HG02610 (cell line): ENCODE results near the gene SH3BP2.

Source experiments
- ATAC-seq: cut with Tn5 transposase; IDR thresholded peaks from one replicate; pipeline ENCODE4 v1.9.1; 2021; ENCODE audit warnings: mild to moderate bottlenecking, moderate library complexity; ENCODE audit not compliant: unreplicated experiment

The SH3BP2 gene

DNA sequence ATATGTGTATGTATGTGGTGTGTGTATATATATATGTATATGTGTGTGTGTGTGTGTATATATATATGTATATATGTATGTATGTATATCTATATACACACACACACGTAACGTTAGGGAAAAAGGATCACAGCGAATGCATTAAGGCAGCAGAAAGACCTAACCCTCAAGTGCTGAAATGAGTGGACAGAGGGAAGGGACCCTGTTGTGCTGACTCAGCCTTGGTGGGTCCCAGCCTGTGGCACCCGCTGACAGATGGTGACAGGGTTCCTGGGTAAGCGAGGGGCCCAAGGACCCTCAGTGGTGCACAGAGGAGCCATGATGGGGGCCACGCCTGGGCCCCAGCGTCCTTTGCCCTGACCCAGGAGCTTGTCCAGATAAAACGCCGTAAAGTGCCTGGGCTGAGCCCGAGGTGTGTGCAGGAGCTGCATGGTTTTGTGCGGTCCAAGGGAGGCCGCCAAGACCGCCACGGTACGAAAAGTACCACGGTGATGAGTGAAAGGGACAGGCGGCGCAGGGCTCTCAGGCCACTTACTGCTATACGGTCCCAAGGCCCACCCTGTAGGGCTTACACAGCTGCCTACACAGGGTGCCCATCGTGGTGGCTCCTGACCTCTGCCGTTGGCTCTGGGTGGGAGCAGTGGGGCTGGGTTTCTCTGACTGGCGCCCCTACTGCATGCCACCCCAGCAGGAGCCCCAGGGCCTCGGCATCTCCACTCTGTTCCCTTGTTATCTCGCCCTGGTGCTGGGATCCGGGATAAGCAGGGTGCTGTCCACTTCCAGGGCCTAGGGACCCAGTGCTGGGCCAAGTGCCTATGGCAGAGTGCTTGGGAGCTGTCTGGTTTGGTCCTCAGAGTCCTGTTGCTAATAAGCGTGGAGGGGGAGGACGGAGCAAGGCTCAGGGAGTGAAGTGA lies 10.0 kb downstream of the SH3BP2 start:
- no peak for ATAC-seq

DNA sequence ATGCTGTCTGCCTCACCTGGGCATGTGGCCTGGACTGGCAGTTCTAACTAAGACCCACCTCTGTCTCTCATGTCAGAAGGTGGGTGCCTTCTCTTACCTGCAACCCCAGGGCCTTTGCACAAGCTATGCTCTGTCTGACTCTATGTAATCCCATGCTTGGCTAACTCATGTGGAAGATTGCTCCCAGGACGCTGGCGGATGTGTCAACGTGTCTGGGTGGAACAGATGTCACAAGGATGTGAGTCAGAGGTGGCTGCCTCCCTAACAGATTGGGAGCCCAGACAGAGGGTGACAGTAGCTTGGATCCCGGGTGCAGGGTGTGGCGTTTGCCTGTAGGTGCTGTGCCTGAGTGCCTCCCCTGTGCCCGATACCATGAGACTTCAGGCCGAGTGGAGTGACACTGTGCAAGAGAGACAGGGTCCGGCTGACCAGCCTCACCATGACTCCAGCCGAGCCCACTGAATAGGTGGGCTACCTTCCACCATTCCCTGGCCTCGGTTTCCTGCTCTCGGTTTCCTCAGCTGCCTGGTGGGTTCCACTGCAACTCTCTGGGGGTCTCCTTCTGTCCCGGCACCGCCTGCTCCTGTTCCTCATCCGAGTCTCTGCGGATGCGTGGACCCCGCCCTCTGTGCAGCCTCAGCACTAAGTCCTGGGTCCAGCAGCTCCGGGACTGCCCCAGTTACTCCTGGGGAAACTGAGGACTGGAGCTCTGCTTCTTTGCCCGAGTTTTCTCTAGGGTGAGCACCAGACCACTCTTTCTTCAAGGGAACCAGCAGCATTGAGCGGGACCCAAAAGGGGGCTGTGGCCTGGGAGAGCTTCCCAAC lies 11.0 kb downstream of the SH3BP2 start:
- ATAC-seq: no peak

DNA sequence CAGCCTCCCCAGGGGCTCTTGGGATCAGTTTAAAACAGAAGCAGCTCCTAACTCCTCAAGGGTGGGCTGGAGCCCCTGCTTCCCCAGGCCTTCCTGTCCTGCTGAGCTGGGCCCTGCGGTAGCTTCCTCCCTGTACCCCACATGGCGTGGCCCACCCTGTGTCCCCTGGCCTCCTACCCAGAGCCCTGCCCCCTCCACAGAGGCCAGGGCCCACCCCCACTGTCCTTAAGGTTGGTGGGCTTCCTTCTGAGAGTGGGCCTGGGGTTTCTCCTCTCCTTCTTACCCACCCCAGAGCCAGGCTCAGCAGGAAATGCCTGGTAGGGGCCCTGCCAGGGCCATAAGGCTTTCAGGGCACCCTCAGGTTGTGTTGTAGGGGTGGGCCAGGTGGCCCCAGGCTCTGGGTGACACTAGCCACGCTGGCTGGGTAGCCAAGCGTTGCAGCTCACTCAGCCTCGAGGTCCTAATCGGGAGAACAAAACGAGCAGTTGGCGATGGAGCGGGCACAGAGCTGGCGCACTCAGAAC lies 11.6 kb downstream of the SH3BP2 start:
- no peak for ATAC-seq

DNA sequence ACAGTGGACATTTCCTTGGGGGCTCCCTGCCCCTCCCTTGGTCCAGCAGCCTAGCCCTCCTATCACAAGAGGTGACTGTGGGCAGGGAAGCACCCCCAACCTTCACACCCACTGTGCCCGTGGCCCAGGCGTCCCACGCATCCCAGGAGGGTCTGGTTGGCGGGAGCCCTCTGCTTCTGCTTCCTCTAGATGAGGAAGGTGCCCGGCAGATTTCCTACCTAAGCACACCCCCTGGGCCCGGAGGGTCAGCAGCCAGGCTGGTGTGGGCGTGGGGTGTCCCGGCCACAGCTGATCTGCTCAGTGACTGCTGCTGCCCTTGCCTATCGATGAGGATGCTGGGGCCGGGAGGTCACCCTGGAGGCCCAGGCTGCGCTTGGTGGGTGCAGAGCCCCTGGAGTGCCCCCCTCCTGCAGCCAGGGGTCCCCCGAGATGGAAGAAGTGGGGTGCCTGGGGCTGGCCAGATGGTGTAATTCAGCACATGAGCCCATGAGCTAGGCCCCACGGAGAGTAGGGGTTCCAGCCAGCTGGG lies 12.2 kb downstream of the SH3BP2 start:
- ATAC-seq: no peak

DNA sequence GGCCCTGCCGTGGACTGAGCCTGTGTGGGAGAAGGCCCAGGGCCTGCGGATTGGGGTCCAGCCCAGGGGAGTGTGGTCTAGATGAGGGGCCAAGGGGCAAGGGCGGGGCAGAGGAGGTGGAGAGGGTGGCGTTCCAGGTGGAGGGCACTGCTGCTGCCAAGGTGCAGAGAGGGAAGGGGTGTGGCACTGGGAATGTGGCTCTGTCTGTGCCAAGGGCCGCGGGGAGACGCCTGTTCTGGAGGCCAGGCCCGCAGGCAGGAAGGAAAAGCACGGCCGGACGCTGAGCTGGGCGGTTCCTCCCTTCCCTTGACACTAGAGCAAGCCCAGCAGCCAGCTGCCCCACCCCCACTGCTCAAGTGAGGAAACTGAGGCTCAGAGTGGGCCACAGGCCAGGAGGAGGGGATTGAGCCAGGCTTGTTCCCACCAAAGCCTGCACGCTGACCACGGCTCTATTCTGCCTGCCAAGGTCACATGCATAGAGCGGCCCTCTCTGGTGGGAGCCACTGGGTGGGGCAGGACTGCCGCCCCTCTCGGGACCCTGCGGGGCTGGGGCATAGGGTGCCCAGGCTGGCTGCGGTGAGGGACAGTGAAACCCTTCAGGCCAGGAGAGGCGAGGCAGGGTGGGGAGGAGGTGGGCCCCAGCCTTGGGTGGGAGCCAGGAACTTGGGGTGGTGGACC lies 13.0 kb downstream of the SH3BP2 start:
- ATAC-seq: no peak

DNA sequence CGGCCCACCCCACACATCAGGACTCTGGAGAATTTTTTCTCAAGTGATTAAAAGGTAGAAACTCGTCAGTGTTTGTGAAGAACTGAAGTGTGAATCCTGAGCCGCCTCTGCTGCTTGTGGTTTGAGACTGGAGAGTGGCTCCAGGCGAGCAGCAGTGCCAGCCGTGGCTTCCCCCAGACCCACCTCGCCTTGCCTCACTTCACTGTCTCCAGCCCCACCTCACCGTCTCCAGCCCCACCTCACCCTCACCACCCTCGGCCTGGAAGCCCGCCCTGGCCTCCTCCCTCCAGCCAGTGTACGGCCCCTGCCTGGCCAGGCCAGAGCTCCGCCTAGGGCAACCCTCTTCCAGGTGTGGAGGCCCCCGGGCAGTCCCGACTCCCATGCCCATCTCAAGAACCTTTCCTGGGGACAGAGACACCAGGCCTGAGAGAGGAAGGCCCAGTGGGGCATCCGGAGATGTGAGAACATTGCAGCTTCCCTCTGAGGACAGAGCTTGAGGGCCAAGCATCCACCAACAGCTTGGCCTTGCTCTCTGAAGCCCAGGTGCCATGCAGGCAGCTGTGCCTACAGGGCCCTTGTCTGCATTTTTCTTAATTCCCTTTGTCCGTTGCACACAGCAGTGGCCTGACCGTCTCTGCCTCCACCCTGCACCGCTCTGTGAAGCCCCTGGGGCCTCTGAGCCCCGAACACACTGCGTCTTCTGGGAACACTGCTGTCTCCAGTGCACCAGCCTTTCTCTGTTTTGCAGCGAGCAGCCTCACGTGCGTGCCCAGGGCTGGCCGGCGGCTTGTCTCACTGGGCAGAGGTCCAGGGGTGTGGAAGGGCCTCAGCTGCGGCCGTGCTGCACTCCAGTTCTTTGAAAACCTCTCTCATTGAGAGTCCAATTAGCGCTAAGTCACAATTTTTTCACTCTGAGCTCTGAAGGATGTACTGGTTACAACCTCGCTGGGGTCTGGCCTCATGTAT lies 13.8 kb downstream of the SH3BP2 start:
- no peak for ATAC-seq

DNA sequence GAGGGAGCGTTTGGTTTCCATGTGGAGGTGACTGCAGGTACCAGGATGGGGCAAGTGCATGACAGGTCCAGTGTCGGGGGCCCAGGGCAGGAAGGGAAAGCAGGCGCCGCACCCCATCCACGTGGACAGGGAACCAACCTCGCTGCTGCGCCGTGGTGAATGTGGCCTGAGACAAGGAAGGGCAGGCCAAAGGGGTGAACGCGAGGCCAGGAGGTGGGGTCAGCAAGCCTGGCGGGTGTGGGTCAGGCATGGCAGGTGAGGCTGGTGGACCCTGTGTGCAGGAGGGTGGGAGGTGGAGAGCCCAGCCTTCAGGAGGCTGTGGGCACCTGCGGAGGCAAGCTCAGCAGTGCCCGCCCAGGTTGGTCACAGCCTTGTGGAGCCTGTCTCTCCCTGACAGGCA lies 14.7 kb downstream of the SH3BP2 start:
- no peak for ATAC-seq

DNA sequence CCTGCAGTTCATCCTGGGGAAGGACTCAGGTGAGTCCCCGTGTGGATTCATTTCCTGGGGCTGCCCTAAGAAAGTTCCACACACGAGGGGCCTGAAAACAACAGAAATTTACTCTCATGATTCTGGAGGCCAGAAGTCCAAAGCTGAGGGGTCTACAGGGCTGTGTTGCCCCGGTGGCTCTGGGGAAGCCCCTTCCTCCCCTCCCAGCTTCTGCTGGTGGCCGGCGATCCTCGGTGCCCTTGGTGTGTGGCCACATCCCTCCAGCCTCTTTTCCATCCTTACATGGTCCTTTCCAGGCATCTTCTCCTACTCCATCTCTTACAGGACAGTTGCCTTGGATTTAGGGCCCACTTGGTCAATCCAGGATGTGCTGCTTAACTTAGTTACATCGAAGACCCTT lies 15.1 kb downstream of the SH3BP2 start:
- no peak for ATAC-seq

DNA sequence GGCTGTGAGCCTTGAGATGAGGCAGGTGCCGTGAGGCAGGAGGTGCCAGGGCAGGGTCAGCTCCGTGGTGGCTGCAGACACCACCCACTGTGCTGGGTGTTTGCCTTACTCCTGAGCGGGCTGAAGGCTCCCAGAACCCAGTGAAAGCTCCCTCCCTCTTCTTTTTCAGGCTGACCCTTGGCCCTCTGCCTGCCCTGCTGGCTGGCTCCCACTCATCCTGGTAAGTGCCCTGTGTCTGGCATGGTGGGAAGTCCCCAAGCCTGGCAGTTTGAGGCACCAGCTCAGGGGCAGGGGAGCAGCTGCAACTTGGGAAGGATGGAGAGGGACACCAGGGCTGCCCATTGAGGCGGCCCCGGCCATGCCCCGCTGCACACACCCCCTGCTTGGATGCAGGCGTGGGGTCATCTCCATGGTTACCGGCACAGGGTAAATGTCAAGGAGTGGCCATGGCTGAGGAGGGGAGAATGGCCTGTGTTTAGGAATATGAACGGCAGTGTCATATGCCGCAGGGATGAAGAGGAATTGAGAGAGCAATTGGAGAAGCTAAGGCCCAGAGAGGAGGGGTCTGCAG lies 16.8 kb downstream of the SH3BP2 start:
- ATAC-seq: no peak

DNA sequence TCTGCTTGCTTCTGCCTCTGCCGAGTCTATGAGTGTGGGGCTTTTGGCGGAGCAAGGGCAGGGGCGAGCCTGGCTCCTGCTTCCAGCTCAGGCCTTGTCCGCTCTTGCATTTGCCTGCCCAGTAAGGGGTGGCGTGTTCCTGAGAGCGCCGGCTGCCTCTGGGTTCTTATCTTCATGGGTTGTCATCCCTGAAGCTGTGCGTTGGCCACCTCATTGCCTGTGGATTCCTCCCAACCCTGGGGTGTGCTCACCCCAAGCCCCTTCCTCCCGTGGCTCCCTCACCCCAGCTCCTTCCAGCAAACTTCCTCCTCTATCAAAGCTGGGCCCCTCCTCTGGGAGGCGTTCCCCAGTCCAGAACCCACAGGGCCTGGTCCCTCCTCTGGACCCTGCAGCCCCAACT lies 17.5 kb downstream of the SH3BP2 start:
- no peak for ATAC-seq

DNA sequence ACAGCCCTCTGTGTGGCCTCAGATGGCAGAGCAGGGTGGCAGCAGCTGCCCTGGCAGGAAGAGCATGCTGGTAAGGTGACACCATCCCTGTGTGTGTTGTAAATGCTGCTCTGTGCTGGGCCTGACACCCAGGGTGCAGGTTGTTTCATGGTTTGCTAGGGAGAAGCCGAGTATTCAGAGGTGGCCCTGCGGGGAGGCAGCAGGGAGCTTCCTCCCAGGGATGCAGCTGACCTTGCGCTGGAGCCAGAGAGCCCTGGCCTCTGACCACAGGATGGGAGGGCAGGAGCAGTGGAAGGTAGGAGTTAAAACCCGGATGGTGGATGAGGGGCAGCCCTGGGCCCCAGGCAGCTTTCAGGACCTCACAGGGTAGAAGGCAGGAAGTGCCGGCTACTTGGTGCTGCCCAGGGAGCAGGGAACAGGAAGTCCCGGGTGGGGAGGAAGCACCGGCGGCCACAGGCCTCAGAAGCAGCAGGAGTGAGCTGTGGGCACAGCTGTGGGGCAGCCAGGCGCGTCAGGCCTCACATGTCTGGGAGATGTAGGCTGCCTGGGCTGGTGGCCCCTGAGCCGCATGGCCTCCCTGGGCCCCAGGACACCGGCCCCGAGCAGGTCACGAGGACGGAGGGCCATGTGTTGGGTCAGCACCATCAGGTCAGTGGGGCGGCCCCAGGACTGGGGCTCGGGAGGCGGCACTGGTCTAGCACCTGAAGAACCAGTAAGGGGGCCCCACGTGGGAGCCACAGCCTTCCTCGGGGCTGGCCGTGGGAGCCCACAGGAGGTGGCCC lies 19.1 kb downstream of the SH3BP2 start:
- peak; percentile 53 for ATAC-seq

DNA sequence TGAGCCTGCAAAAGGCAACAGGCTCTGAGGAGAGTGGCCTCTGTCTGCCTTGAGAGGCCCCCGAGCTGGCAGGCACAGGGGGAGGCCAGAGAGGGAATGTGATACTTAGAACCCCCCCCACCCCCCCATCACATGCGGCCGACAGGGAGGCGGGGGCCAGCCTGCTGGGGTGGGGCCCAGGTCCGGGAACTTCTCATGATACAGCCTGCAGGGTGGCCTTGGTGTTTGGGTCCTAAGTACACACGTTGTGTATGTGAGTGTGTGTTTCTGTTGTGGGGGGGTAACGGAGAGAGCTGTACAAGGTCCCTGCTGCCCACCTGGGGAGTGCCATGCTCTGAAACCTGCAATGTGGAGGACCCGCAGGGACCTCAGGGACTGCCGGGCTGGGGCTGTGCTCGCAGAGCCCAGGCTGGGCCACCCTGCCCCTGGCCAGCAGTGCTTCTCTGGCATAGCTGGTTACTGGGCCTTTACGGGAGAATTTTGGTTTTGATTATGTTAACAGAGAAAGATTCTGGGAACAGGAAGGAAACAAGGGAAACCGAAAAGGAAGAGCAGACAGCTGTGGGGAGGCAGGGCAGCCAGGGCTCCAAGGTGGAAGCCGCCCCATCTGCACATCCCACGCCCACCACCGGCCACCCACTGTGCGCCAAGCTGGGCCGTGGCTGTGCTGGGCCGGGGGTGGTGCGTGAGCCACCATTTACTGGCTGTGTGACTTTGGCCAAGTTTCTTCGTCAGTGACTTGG lies 19.9 kb downstream of the SH3BP2 start:
- ATAC-seq: peak; percentile 7

DNA sequence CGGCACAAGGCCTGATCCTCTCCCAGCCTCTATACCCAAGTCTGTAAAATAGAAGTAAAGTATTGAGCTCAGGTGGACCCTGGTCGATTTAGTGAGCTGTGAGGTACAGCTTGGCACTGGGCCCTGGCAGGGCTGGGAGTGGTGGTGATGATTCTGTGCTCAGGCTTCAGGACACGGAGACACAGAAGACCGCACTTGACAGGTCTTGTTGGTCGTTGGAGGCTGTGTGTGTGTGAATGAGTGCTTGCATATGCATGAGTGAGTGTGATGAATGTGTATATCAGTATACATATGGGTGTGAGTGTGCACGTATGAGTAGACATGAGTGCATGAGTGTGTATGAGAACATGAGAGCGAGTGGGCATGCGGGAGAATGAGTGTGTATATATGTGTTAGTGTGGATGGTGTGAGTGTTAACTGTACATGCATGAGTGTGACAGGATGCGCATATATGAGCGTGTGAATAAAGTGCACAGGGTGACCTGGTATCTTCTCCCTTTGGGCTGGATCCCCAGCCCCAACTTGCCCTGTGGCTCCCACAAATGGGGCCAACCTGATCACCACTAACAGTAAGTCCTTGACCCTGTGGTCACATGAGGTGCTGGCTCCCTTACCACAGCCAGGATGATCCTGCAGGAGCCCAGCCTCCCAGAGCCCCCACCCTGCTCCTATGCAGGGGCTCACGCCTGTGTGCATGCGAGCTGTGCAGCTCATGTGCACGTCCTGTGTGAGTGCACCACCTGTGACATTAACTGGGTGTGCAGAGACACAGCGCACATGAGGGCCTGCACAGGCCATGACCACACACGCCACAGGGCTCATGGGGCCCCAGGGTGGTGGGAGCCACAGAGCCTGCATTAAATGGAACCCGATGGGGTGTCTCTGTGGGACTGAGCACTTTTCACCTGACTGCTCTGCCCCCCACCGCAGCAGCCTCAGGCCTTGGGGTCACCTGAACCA lies 20.8 kb downstream of the SH3BP2 start:
- no peak for ATAC-seq

DNA sequence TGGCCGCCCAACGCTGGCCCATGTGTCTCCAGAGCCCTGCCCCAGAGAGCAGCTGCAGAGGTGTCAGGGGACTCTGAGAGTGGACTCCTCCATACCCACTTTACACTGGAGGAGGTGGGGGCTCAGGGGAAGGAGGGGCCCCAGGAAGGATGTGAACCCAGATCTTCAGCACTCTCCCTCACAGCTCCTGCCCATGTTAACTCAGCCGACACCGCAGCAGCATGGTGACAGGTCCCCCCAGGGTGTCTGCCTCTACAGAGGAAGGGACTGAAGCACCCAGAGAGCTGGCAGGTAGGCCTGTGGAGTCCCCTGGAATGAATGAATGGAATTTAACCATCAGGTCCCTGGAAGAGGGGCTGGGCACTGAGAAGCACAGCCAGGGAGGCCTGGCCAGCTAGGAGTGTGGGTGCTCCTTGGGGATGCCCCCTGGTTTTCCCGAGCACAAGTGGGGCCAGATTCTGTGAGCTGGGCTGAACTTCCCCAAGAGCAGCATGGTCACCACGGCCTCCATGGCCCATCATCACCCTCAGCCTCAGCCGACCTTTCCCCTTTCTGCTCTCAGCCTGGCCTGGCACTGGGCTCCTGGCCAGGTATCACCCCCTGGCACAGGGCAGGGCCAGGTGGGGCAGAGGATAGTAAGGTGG lies 21.9 kb downstream of the SH3BP2 start:
- ATAC-seq: no peak

DNA sequence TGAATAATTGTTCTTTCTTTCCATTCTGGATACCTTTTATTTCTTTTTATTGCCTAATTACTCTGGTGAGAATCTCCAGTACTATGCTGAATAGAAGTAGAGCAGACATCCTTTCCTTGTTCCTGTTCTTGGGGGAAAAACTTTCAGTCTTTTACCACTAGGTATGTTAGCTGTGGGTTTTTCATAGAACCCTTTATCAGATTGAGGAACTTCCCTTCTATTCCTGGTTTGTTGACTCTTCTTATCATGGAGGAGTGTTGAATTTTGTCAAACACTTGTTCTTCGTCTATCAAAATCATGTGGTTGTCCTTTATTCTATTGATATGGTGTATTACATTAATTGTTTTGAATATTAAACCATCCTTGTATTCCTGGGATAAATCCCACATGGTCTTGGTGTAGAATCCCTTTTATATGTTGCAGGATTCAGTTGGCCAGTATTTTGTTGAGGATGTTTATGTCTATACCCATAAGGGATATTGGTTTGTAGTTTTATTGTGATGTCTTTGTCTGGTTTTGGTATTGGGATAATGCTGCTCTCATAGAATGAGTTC lies 23.6 kb downstream of the SH3BP2 start:
- ATAC-seq: no peak

DNA sequence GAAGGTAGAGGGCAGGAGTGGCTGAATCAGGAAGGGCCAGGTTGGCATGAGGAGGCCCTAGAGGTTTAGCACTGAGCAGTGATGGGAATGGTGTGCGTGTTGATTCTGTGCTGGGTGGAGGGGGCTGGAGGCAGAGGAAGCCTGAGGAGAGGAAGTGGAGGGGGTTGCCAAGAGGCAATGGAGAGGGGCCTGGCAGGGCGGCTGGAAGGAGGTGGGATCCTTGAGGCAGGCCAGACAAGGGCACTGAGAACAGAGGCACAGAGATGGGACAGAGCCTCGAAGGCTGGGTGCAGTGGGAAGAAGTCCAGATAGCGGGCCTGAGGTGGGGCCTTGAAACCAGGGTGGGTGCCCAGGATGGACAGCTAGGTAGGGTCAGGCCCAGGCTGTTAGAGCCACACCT lies 24.3 kb downstream of the SH3BP2 start:
- ATAC-seq: no peak
